GM23338 (cell line): ENCODE data around the gene PRKCG. TPM values are rescaled to one million over a fixed set of nuclear protein-coding genes. Genes with fewer than 3 reads are reported as not detected.

ENCODE experiments used
- ATAC-seq: fragments of 200-7000 bp; cut with Tn5 transposase; 3 replicates; pipeline ENCODE4 v1.9.1; 2020
- DNase-seq: peaks from one replicate; pipeline ENCODE4 v3.0.0-alpha.2; 2015; ENCODE audit warnings: low spot score
- H2AFZ ChIP-seq: fragments of 200-600 bp; sonication (generic); 2 replicates; pipeline ENCODE4 v1.8.0; 2016; ENCODE audit warnings: antibody characterized with exemption, mild to moderate bottlenecking, moderate library complexity
- H3F3A ChIP-seq: fragments of 200-600 bp; sonication (generic); replicated peaks from 2 replicates; pipeline ENCODE4 v1.8.0; 2017; ENCODE audit warnings: antibody characterized with exemption, mixed run types, low read depth
- H3K27ac ChIP-seq: fragments of 200-600 bp; sonication (generic); 2 replicates; pipeline ENCODE4 v1.6.1; 2016; ENCODE audit warnings: low read depth
- H3K27me3 ChIP-seq: fragments of 200-600 bp; sonication (generic); 2 replicates; pipeline ENCODE4 v1.8.0; 2016; ENCODE audit warnings: mild to moderate bottlenecking, mixed run types, moderate library complexity; ENCODE audit not compliant: insufficient read depth
- H3K36me3 ChIP-seq: fragments of 200-600 bp; sonication (generic); 2 replicates; pipeline ENCODE4 v1.8.0; 2016; ENCODE audit warnings: mild to moderate bottlenecking; ENCODE audit not compliant: insufficient read depth
- H3K4me1 ChIP-seq: fragments of 200-600 bp; sonication (generic); 2 replicates; pipeline ENCODE4 v1.8.0; 2016; ENCODE audit warnings: mild to moderate bottlenecking, moderate library complexity; ENCODE audit not compliant: insufficient read depth
- H3K4me2 ChIP-seq: fragments of 200-600 bp; sonication (generic); 2 replicates; pipeline ENCODE4 v1.7.1; 2017; ENCODE audit warnings: mixed run types
- H3K4me3 ChIP-seq: fragments of 200-600 bp; sonication (generic); 2 replicates; pipeline ENCODE4 v1.6.1; 2016; ENCODE audit warnings: mixed run types
- H3K79me2 ChIP-seq: fragments of 200-600 bp; sonication (generic); replicated peaks from 2 replicates; pipeline ENCODE4 v1.8.0; 2017; ENCODE audit warnings: mild to moderate bottlenecking; ENCODE audit not compliant: insufficient read depth
- H3K9me2 ChIP-seq: fragments of 200-600 bp; sonication (generic); 2 replicates; pipeline ENCODE4 v1.8.0; 2017; ENCODE audit not compliant: insufficient read depth
- H4K20me1 ChIP-seq: fragments of 200-600 bp; sonication (generic); replicated peaks from 2 replicates; pipeline ENCODE4 v1.8.0; 2017; ENCODE audit warnings: mild to moderate bottlenecking; ENCODE audit not compliant: insufficient read depth
- H3K27ac Mint-ChIP-seq: 2 replicates; pipeline ENCODE4 v1.8.0; 2020; ENCODE audit warnings: inconsistent platforms, mild to moderate bottlenecking, moderate library complexity, mixed read lengths
- H3K27me3 Mint-ChIP-seq: 3 replicates; pipeline ENCODE4 v1.8.0; 2022; ENCODE audit warnings: low read depth, mild to moderate bottlenecking, moderate library complexity, mixed read lengths, inconsistent platforms; ENCODE audit not compliant: insufficient read depth, poor library complexity
- H3K36me3 Mint-ChIP-seq: 3 replicates; pipeline ENCODE4 v1.8.0; 2021; ENCODE audit warnings: low read depth, mild to moderate bottlenecking, inconsistent platforms, moderate library complexity, mixed read lengths
- H3K4me1 Mint-ChIP-seq: 3 replicates; pipeline ENCODE4 v1.8.0; 2020; ENCODE audit warnings: mild to moderate bottlenecking, inconsistent platforms, mixed read lengths
- H3K4me3 Mint-ChIP-seq: 3 replicates; pipeline ENCODE4 v1.8.0; 2021; ENCODE audit warnings: moderate library complexity, mild to moderate bottlenecking, inconsistent platforms, mixed read lengths
- H3K9me3 Mint-ChIP-seq: 3 replicates; pipeline ENCODE4 v1.8.0; 2020; ENCODE audit warnings: moderate library complexity, mild to moderate bottlenecking, inconsistent platforms, mixed read lengths
- CREB1 ChIP-seq: fragments of 250-450 bp; sonication (Bioruptor Pico); IDR thresholded peaks from 2 replicates; pipeline ENCODE4 v1.5.0; 2020; ENCODE audit warnings: low read depth, mild to moderate bottlenecking, moderate library complexity
- ETS1 ChIP-seq: IDR thresholded peaks from 2 replicates; pipeline ENCODE4 v1.6.1; 2016; ENCODE audit warnings: antibody characterized with exemption
- EZH2 ChIP-seq: fragments of 200-600 bp; sonication (generic); IDR thresholded peaks from one replicate; pipeline ENCODE4 v1.8.0; 2017; ENCODE audit warnings: antibody characterized with exemption, mild to moderate bottlenecking, low read depth; ENCODE audit not compliant: unreplicated experiment
- EZH2phosphoT487 ChIP-seq: fragments of 200-600 bp; sonication (generic); IDR thresholded peaks from one replicate; pipeline ENCODE4 v1.8.1; 2018; ENCODE audit warnings: antibody characterized with exemption; ENCODE audit not compliant: unreplicated experiment
- JUNB ChIP-seq: IDR thresholded peaks from one replicate; pipeline ENCODE4 v1.6.1; 2016; ENCODE audit warnings: antibody characterized with exemption; ENCODE audit not compliant: unreplicated experiment
- NANOG ChIP-seq: IDR thresholded peaks from 2 replicates; pipeline ENCODE4 v1.6.1; 2016; ENCODE audit warnings: antibody characterized with exemption, borderline replicate concordance
- REST ChIP-seq: IDR thresholded peaks from one replicate; pipeline ENCODE4 v1.6.1; 2018; ENCODE audit warnings: antibody characterized with exemption; ENCODE audit not compliant: unreplicated experiment
- ZNF114 ChIP-seq: fragments of 250-450 bp; sonication (Bioruptor Pico); IDR thresholded peaks from 2 replicates; pipeline ENCODE4 v1.5.0; 2020; ENCODE audit warnings: mild to moderate bottlenecking, moderate library complexity
- ZNF331 ChIP-seq: fragments of 250-450 bp; sonication (Bioruptor Pico); IDR thresholded peaks from 2 replicates; pipeline ENCODE4 v1.5.0; 2020; ENCODE audit warnings: low read depth, mild to moderate bottlenecking, moderate library complexity
- polyA plus RNA-seq: library from polyadenylated mRNA; unstranded; fragments of >200 nt; fragmentation: Nextera tagmentation; extraction: Ambion mirVana; gene quantifications from 2 replicates; pipeline ENCODE4 v1.2.1, GENCODE V29; 2016
- total RNA-seq: library from RNA; depleted of rRNA; stranded (reverse); fragments of >200 nt; shearing (Covaris generic); gene quantifications from 2 replicates; pipeline ENCODE4 v1.2.3, GENCODE V29; 2014
- TF ChIP-seq, protein P1 (sequence below), 2 experiments: fragments of 200-600 bp in 1 of 2; sonication (generic) in 1 of 2; conservative IDR thresholded peaks; 2 replicates each; pipeline versions ENCODE4 v1.5.1 to v1.6.1; 2016 to 2017; ENCODE audit warnings: antibody characterized with exemption in 2 of 2, low read depth in 2 of 2, mild to moderate bottlenecking in 2 of 2, moderate library complexity in 1 of 2
- TF ChIP-seq, protein P2 (sequence below): fragments of 250-450 bp; sonication (Bioruptor Pico); IDR thresholded peaks from 2 replicates; pipeline ENCODE4 v1.5.0; 2020; ENCODE audit warnings: mild to moderate bottlenecking, moderate library complexity

PRKCG gene
- total and polyA plus RNA-seq, 2 experiments from 2014 or later, result 15.4 to 15.9 TPM

GRCh38 chr19:53915000-53915399 lies 33.0 kb downstream of the PRKCG start (continued):
- no peak for TF ChIP-seq EZH2
- TF ChIP-seq NANOG, result no peak
- no peak for TF ChIP-seq CREB1 (CRISPR knock-in tag)
- TF ChIP-seq, protein P1, sequence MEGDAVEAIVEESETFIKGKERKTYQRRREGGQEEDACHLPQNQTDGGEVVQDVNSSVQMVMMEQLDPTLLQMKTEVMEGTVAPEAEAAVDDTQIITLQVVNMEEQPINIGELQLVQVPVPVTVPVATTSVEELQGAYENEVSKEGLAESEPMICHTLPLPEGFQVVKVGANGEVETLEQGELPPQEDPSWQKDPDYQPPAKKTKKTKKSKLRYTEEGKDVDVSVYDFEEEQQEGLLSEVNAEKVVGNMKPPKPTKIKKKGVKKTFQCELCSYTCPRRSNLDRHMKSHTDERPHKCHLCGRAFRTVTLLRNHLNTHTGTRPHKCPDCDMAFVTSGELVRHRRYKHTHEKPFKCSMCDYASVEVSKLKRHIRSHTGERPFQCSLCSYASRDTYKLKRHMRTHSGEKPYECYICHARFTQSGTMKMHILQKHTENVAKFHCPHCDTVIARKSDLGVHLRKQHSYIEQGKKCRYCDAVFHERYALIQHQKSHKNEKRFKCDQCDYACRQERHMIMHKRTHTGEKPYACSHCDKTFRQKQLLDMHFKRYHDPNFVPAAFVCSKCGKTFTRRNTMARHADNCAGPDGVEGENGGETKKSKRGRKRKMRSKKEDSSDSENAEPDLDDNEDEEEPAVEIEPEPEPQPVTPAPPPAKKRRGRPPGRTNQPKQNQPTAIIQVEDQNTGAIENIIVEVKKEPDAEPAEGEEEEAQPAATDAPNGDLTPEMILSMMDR (conservative IDR thresholded peaks at IDR 0.05; ENCODE audit: low read depth in 2 of 2), result no peak
- TF ChIP-seq EZH2phosphoT487, result no peak
- no peak for TF ChIP-seq ZNF114 (CRISPR knock-in tag)

DNA sequence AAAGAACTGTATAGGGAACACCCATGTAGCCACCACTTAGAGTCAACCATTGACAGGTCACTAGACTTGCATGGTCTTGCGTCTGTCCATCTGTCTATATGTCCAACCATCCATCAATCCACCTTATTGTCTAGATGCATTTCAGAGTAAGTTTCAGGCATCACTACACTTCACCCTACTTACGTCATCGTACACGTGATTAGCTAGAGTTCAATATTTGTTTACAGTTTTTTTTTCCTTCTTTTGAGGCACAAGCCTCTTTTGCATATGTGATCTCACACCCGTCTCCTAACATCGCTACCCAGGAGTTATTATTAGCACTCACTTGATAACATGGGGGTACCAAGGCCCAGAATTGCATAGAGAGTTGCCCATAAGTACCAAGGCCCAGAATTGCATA lies 34.0 kb downstream of the PRKCG start:
- no peaks in the 10 kb centered on the region for H3K9me2 ChIP-seq
- H3K4me1 ChIP-seq, result no peaks in the 10 kb centered on the region; the same call in 1 of the 2 replicates
- no peak for DNase-seq
- Mint-ChIP-seq H3K27ac (no peak overlapping the region), H3K27me3 (peaks cover 12% of the 10 kb centered on the region), H3K9me3 (peaks cover 3% of the 10 kb centered on the region; the same call in 2 of the 3 replicates), H3K36me3 (peaks cover 75% of the 10 kb centered on the region), H3K4me3 (no peak overlapping the region), H3K4me1 (peaks cover 10% of the 10 kb centered on the region)
- peaks cover 31% of the 10 kb centered on the region for H3K79me2 ChIP-seq
- no peak overlapping the region for H3K4me2 ChIP-seq
- H3K27me3 ChIP-seq, result 0 out of 2 replicates have a peak, but pooled peaks cover 4% of the 10 kb centered on the region
- ATAC-seq, result no peak
- peaks cover 7% of the 10 kb centered on the region for H4K20me1 ChIP-seq
- no peak overlapping the region for H2AFZ ChIP-seq
- peaks cover 32% of the 10 kb centered on the region for H3K36me3 ChIP-seq
- H3F3A ChIP-seq, result peaks cover 15% of the 10 kb centered on the region; the same call in 1 of the 2 replicates
- H3K27ac ChIP-seq, result no peak overlapping the region
- no peak overlapping the region for H3K4me3 ChIP-seq
- no peak for TF ChIP-seq ZNF114 (CRISPR knock-in tag)
- no peak for TF ChIP-seq REST
- no peak for TF ChIP-seq ETS1
- TF ChIP-seq NANOG, result no peak
- no peak for TF ChIP-seq CREB1 (CRISPR knock-in tag)
- TF ChIP-seq JUNB, result no peak
- no peak for TF ChIP-seq ZNF331 (CRISPR knock-in tag)
- no peak for TF ChIP-seq EZH2phosphoT487
- TF ChIP-seq, protein P2, sequence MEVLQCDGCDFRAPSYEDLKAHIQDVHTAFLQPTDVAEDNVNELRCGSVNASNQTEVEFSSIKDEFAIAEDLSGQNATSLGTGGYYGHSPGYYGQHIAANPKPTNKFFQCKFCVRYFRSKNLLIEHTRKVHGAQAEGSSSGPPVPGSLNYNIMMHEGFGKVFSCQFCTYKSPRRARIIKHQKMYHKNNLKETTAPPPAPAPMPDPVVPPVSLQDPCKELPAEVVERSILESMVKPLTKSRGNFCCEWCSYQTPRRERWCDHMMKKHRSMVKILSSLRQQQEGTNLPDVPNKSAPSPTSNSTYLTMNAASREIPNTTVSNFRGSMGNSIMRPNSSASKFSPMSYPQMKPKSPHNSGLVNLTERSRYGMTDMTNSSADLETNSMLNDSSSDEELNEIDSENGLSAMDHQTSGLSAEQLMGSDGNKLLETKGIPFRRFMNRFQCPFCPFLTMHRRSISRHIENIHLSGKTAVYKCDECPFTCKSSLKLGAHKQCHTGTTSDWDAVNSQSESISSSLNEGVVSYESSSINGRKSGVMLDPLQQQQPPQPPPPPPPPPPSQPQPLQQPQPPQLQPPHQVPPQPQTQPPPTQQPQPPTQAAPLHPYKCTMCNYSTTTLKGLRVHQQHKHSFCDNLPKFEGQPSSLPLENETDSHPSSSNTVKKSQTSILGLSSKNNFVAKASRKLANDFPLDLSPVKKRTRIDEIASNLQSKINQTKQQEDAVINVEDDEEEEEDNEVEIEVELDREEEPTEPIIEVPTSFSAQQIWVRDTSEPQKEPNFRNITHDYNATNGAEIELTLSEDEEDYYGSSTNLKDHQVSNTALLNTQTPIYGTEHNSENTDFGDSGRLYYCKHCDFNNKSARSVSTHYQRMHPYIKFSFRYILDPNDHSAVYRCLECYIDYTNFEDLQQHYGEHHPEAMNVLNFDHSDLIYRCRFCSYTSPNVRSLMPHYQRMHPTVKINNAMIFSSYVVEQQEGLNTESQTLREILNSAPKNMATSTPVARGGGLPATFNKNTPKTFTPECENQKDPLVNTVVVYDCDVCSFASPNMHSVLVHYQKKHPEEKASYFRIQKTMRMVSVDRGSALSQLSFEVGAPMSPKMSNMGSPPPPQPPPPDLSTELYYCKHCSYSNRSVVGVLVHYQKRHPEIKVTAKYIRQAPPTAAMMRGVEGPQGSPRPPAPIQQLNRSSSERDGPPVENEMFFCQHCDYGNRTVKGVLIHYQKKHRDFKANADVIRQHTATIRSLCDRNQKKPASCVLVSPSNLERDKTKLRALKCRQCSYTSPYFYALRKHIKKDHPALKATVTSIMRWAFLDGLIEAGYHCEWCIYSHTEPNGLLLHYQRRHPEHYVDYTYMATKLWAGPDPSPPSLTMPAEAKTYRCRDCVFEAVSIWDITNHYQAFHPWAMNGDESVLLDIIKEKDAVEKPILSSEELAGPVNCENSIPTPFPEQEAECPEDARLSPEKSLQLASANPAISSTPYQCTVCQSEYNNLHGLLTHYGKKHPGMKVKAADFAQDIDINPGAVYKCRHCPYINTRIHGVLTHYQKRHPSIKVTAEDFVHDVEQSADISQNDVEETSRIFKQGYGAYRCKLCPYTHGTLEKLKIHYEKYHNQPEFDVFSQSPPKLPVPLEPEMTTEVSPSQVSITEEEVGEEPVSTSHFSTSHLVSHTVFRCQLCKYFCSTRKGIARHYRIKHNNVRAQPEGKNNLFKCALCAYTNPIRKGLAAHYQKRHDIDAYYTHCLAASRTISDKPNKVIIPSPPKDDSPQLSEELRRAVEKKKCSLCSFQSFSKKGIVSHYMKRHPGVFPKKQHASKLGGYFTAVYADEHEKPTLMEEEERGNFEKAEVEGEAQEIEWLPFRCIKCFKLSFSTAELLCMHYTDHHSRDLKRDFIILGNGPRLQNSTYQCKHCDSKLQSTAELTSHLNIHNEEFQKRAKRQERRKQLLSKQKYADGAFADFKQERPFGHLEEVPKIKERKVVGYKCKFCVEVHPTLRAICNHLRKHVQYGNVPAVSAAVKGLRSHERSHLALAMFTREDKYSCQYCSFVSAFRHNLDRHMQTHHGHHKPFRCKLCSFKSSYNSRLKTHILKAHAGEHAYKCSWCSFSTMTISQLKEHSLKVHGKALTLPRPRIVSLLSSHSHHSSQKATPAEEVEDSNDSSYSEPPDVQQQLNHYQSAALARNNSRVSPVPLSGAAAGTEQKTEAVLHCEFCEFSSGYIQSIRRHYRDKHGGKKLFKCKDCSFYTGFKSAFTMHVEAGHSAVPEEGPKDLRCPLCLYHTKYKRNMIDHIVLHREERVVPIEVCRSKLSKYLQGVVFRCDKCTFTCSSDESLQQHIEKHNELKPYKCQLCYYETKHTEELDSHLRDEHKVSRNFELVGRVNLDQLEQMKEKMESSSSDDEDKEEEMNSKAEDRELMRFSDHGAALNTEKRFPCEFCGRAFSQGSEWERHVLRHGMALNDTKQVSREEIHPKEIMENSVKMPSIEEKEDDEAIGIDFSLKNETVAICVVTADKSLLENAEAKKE (CRISPR knock-in tag), result no peak
